Measurements from ENCODE around the gene ATE1.

Gene ATE1

GRCh38 chr10:121811386-121811785, 116.4 kb downstream of the ATE1 start:
- TF ChIP-seq Cebpa-rat (IDR thresholded peaks at IDR 0.05), result no peak
- H3K4me1 ChIP-seq, result no peaks in the 10 kb centered on the region
- H3K36me3 ChIP-seq, result peaks cover 2 to 33% (median 10%) of the 10 kb centered on the region in 11 experiments; a peak in 12 of 22 replicates
- H3K4me2 ChIP-seq, result no peak overlapping the region
- H3K9ac ChIP-seq, result no peak overlapping the region
- H3K9me3 ChIP-seq (replicated peaks in 1 of 11), result no peaks in the 10 kb centered on the region
- no peak overlapping the region for H3K4me3 ChIP-seq
- H4K20me1 ChIP-seq, result peaks cover 0 to 3% (median 0%) of the 10 kb centered on the region in 11 experiments; a peak in 1 of 22 replicates
- H3K27ac ChIP-seq, result no peak overlapping the region
- no peaks in the 10 kb centered on the region for H3K27me3 ChIP-seq

- H3K9me3 ChIP-seq (replicated peaks in 1 of 11), result no peaks in the 10 kb centered on the region
- H3K27me3 ChIP-seq, result no peaks in the 10 kb centered on the region
- H3K4me3 ChIP-seq, result no peak overlapping the region
- H3K4me2 ChIP-seq, result no peak overlapping the region
- no peak overlapping the region for H3K27ac ChIP-seq
- TF ChIP-seq Cebpa-rat (IDR thresholded peaks at IDR 0.05), result no peak
- peaks cover 0 to 28% (median 10%) of the 10 kb centered on the region in 11 experiments; a peak in 8 of 22 replicates for H3K36me3 ChIP-seq
- H4K20me1 ChIP-seq, result peaks cover 0 to 3% (median 0%) of the 10 kb centered on the region in 11 experiments; a peak in 1 of 22 replicates
- H3K9ac ChIP-seq, result no peak overlapping the region
- no peaks in the 10 kb centered on the region for H3K4me1 ChIP-seq
These were observed 119.0 kb downstream of the ATE1 start for GRCh38 chr10:121808835-121809234.

GRCh38 chr10:121804460-121804859, 123.4 kb downstream of the ATE1 start:
- Histone ChIP-seq H3K9me3 (replicated peaks in 1 of 11) (no peaks in the 10 kb centered on the region), H3K27me3 (no peaks in the 10 kb centered on the region), H3K27ac (no peak overlapping the region), H4K20me1 (no peaks in the 10 kb centered on the region), H3K36me3 (peaks cover 0 to 24% (median 11%) of the 10 kb centered on the region in 11 experiments; a peak in 9 of 22 replicates), H3K4me3 (no peak overlapping the region), H3K9ac (no peak overlapping the region), H3K4me1 (no peaks in the 10 kb centered on the region), H3K4me2 (no peak overlapping the region)
- no peak for TF ChIP-seq Cebpa-rat (IDR thresholded peaks at IDR 0.05)

- Histone ChIP-seq H4K20me1 (no peaks in the 10 kb centered on the region), H3K4me3 (no peak overlapping the region), H3K27me3 (no peaks in the 10 kb centered on the region), H3K36me3 (peaks cover 0 to 30% (median 17%) of the 10 kb centered on the region in 11 experiments; a peak in 12 of 22 replicates), H3K4me1 (no peaks in the 10 kb centered on the region), H3K4me2 (no peak overlapping the region), H3K9ac (no peak overlapping the region), H3K27ac (no peak overlapping the region), H3K9me3 (replicated peaks in 1 of 11) (no peaks in the 10 kb centered on the region)
- no peak for TF ChIP-seq Cebpa-rat (IDR thresholded peaks at IDR 0.05)
These were observed 124.2 kb downstream of the ATE1 start for GRCh38 chr10:121803611-121804010.

GRCh38 chr10:121800831-121801230, 127.0 kb downstream of the ATE1 start:
- H3K9ac ChIP-seq, result no peak overlapping the region
- H3K27me3 ChIP-seq, result no peaks in the 10 kb centered on the region
- no peak overlapping the region for H3K27ac ChIP-seq
- peaks cover 0 to 22% (median 9%) of the 10 kb centered on the region in 10 experiments; a peak in 16 of 20 replicates for H3K4me1 ChIP-seq
- H4K20me1 ChIP-seq, result no peaks in the 10 kb centered on the region
- no peak overlapping the region for H3K4me3 ChIP-seq
- TF ChIP-seq Cebpa-rat (IDR thresholded peaks at IDR 0.05), result no peak
- no peaks in the 10 kb centered on the region for H3K9me3 ChIP-seq (replicated peaks in 1 of 11)
- H3K36me3 ChIP-seq, result peaks cover 0 to 22% (median 12%) of the 10 kb centered on the region in 11 experiments; a peak in 12 of 22 replicates
- no peak overlapping the region for H3K4me2 ChIP-seq

GRCh38 chr10:121800146-121800545, 127.7 kb downstream of the ATE1 start:
- no peaks in the 10 kb centered on the region for H4K20me1 ChIP-seq
- H3K27me3 ChIP-seq, result no peaks in the 10 kb centered on the region
- H3K4me3 ChIP-seq, result no peak overlapping the region
- H3K36me3 ChIP-seq, result peaks cover 0 to 22% (median 12%) of the 10 kb centered on the region in 11 experiments; a peak in 12 of 22 replicates
- no peaks in the 10 kb centered on the region for H3K9me3 ChIP-seq (replicated peaks in 1 of 11)
- peaks cover 0 to 22% (median 9%) of the 10 kb centered on the region in 10 experiments; a peak in 16 of 20 replicates for H3K4me1 ChIP-seq
- TF ChIP-seq Cebpa-rat (IDR thresholded peaks at IDR 0.05), result no peak
- H3K4me2 ChIP-seq, result no peak overlapping the region
- no peak overlapping the region for H3K9ac ChIP-seq
- no peak overlapping the region for H3K27ac ChIP-seq

- no peaks in the 10 kb centered on the region for H3K27me3 ChIP-seq
- H3K9me3 ChIP-seq (replicated peaks in 1 of 11), result no peaks in the 10 kb centered on the region
- peaks cover 0 to 24% (median 7%) of the 10 kb centered on the region in 11 experiments; a peak in 13 of 22 replicates for H3K36me3 ChIP-seq
- H4K20me1 ChIP-seq, result no peaks in the 10 kb centered on the region
- peaks cover 0 to 24% (median 9%) of the 10 kb centered on the region in 10 experiments; a peak in 16 of 20 replicates for H3K4me1 ChIP-seq
- no peak overlapping the region for H3K9ac ChIP-seq
- TF ChIP-seq Cebpa-rat (IDR thresholded peaks at IDR 0.05), result no peak
- H3K27ac ChIP-seq, result peak overlapping the region in 1 of 11 experiments; percentile 37; a peak in 3 of 22 replicates
- no peak overlapping the region for H3K4me3 ChIP-seq
- peak overlapping the region in 10 of 11 experiments; percentile 6 to 83 (median 52); a peak in 16 of 22 replicates for H3K4me2 ChIP-seq
These were observed 130.3 kb downstream of the ATE1 start for GRCh38 chr10:121797490-121797889.

- H3K4me1 ChIP-seq, result peaks cover 0 to 26% (median 9%) of the 10 kb centered on the region in 10 experiments; a peak in 16 of 20 replicates
- H3K4me2 ChIP-seq, result no peak overlapping the region
- H3K27me3 ChIP-seq, result no peaks in the 10 kb centered on the region
- no peak overlapping the region for H3K9ac ChIP-seq
- peaks cover 0 to 32% (median 16%) of the 10 kb centered on the region in 11 experiments; a peak in 16 of 22 replicates for H3K36me3 ChIP-seq
- no peak for TF ChIP-seq Cebpa-rat (IDR thresholded peaks at IDR 0.05)
- H3K27ac ChIP-seq, result no peak overlapping the region
- no peak overlapping the region for H3K4me3 ChIP-seq
- H4K20me1 ChIP-seq, result no peaks in the 10 kb centered on the region
- H3K9me3 ChIP-seq (replicated peaks in 1 of 11), result peaks cover 0 to 8% (median 0%) of the 10 kb centered on the region in 11 experiments; a peak in 2 of 22 replicates
These were observed 131.5 kb downstream of the ATE1 start for GRCh38 chr10:121796342-121796741.

GRCh38 chr10:121792198-121792597, 135.6 kb downstream of the ATE1 start:
- TF ChIP-seq Cebpa-rat (IDR thresholded peaks at IDR 0.05), result no peak
- Histone ChIP-seq H3K27ac (no peak overlapping the region), H3K27me3 (no peaks in the 10 kb centered on the region), H3K9me3 (replicated peaks in 1 of 11) (peaks cover 0 to 8% (median 0%) of the 10 kb centered on the region in 11 experiments; a peak in 6 of 22 replicates), H3K36me3 (peaks cover 15 to 50% (median 32%) of the 10 kb centered on the region in 11 experiments; a peak in 21 of 22 replicates), H4K20me1 (no peaks in the 10 kb centered on the region), H3K4me1 (peaks cover 0 to 13% (median 2%) of the 10 kb centered on the region in 10 experiments; a peak in 13 of 20 replicates), H3K4me2 (no peak overlapping the region), H3K9ac (no peak overlapping the region), H3K4me3 (no peak overlapping the region)

- Histone ChIP-seq H3K4me2 (no peak overlapping the region), H3K27ac (no peak overlapping the region), H3K27me3 (no peaks in the 10 kb centered on the region), H3K4me1 (peaks cover 0 to 9% (median 0%) of the 10 kb centered on the region in 10 experiments; a peak in 2 of 20 replicates), H3K9ac (no peak overlapping the region), H3K9me3 (replicated peaks in 1 of 11) (peaks cover 0 to 8% (median 0%) of the 10 kb centered on the region in 11 experiments; a peak in 6 of 22 replicates), H3K36me3 (peaks cover 15 to 53% (median 32%) of the 10 kb centered on the region in 11 experiments; a peak in 21 of 22 replicates), H3K4me3 (no peak overlapping the region), H4K20me1 (no peaks in the 10 kb centered on the region)
- no peak for TF ChIP-seq Cebpa-rat (IDR thresholded peaks at IDR 0.05)
These were observed 136.1 kb downstream of the ATE1 start for GRCh38 chr10:121791761-121792160.
